ENCODE data around the gene GPC6.
"Not testable (repeated sequence)": the region's sequence is repeated elsewhere in the genome, so short reads cannot be mapped to it uniquely, and the experiment has no call there.

GPC6 gene

DNA sequence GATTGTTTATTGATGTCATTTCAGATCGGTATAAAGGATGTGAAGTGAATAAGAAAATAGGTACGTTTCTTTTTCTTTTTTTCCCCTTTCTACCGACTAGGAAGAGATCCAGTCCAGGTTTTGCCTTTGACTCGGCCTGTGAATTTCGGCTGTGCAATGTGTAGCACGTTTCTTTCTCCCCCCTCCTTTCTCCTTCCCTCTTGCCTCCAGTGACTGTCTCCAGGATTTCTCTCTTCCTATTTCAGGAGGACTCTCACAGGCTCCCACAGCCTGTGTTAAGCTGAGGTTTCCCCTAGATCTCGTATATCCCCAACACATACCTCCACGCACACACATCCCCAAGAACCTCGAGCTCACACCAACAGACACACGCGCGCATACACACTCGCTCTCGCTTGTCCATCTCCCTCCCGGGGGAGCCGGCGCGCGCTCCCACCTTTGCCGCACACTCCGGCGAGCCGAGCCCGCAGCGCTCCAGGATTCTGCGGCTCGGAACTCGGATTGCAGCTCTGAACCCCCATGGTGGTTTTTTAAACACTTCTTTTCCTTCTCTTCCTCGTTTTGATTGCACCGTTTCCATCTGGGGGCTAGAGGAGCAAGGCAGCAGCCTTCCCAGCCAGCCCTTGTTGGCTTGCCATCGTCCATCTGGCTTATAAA lies at the start of gene GPC6:
TSS of gene GPC6 (plus strand) at position 185 of the 657 bp plus-strand sequence.
- DNase-seq: no peak

- DNase-seq: no peak
These were observed 46.1 kb upstream of the GPC6 start for GRCh38 chr13:93180356-93180969.

DNA sequence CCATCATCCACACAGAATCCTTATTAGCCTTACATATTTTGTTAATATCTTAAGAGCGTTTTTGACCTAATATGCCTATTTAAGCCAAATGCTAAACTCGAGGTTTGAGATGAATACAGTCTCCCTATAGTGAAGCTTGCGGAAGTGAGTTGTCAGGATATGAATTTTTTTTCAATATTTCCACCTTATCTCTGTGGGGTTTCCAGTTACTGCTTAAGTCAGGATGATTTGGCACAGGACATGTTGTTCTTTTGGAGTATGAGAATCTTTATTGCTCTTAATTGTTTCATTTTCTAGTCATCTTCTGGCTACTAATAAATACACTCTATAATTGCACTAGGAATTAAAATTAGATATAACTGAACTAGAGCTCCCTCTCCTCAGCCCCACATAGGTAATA lies 44.2 kb upstream of the GPC6 start:
- DNase-seq: no peak

DNA sequence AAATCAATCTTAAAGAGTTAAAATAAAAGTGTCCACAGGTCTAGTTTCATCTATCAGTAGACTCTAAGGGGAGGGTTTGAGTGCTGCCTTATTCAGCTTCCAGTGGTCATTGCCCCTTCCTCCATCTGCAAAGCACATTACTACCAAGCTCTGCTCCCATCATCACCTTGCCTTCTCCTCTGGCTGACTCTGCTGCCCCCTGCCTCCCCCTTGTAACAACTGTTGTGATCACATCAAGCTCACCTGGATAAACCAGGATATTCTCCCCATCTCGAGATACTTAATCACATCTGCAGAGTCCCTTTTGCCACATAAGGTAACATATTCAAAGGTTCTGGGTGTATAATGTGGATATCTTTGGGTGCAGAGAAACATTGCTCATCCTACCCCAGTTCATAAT lies 43.3 kb upstream of the GPC6 start:
- DNase-seq: no peak

DNA sequence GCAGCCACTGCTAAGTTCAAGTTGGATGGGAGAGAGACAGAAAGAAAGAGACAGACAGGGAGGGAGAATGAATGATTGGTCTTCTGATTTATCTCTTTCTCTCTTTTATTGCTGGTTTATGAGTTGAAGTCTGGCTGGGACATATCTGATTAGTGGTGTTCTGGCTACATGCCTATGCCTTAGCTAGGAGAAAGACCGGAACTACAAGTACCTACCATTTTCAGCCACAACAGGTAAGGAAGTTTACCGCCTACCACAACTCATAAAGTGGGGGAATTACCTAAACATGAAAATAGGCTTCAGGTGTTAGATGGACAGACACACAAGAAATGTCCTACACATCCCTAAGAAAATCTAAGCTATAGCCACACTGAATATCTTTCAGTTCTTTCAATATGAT lies 36.6 kb upstream of the GPC6 start:
- DNase-seq: no peak

DNA sequence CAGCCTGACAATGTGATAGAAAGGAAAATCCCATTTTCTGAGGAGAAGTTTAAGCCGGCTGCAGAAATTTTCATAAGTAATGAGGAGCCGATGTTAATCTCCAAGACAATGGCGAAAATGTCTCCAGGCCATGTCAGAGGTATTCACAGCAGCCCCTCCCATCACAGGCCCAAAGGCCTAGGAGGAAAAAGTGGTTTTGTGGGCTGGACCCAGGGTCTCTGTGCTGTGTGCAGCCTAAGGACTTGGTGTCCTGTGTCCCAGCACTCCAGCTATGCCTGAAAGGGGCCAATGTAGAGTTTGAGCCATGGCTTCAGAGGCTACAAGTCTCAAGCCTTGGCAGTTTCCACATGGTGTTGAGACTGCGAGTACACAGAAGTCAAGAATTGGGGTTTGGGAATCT lies 32.9 kb upstream of the GPC6 start:
- DNase-seq: no peak

DNA sequence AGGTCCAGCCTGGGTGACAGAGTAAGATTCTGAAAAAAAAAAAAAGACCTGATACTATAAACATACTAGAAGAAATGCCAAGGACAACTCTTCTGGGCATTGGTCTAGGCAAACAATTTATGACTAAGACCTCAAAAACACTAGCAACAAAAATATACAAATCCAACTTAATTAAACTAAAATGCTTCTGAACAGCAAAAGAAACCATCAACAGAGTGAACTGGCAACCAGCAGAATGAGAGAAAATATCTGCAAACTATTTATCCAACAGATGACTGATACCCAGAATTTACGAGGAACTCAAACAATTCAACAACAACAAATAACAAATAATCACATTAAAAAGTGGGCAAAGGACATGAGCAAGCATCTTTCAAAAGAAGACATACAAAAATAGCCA lies 26.8 kb upstream of the GPC6 start:
- DNase-seq: no peak

DNA sequence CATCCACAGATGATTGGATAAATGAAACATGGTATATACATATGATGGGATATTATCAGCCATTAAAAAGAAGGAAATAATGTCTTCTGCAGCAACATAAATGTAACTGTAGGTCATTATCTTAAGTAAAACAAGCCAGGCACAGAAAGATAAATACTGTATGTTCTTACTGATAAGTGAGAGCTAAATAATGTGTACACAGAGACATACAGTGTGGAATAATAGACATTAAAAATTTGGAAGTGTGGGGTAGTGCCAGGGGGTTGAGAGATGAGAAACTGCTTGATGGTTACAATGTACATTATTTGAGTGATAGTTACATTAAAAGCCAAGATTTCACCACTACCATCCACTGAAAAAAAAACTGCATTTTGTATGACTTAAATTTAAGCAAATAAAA lies 26.0 kb upstream of the GPC6 start:
- DNase-seq: no peak

DNA sequence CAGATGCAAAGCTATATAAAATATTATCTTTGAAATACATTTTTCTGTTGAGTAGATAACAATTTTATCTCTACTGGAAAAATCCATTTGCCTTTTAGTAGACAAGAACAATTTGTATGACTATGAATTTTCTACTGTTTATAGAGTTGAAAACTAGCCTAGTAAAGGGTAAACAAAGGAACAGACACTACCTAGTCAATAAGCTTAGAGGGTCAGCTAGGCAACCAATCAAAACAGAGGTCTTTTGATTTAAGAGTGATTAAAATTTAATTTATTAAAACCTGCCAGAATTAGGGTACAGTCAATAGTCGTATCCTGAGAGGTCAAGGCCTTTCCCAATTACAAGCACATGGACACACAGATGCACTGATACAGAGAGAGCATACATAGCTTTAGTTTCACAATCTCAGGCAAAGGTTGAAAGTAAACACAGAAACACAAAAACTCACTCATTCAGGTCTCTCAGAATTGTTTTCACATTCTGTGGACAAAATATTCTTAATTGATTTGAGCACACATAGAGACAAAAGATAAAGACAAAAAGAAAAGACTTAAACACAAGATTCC lies 24.5 kb upstream of the GPC6 start:
- no peak for DNase-seq

DNA sequence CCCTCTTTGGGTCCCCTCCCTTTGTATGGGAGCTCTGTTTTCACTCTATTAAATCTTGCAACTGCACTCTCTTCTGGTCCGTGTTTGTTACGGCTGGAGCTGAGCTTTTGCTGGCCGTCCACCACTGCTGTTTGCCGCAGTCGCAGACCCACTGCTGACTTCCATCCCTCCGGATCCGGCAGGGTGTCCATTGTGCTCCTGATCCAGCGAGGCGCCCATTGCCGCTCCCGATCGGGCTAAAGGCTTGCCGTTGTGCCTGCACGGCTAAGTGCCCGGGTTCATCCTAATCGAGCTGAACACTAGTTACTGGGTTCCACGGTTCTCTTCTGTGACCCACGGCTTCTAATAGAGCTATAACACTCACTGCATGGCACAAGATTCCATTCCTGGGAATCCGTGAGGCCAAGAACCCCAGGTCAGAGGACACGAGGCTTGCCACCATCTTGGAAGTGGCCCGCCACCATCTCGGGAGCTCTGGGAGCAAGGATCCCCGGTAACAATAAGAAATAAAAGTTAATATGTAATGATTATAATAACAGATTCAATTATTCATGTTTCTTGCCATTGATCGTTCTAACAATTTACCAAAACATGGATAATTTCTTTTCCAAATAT lies 19.7 kb upstream of the GPC6 start:
- DNase-seq: not testable (repeated sequence)

DNA sequence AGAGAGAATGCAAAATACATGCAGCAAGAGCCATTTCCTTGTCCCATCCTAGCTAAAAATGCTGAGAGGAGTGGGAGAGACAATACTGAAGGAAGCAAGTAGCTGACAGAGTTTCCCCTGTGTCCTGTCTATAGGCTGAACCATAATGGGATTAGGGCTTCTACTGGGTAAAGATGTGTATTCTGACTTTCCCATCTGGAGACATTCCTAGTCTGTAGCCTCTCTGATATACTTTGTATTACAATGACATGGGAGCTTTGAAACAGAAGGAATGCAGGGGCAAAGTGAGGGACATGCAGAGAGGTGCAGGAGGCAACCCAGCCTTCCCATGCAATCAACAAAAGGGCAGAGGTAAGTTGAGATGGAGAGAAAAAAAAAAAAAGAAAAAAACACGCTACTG lies 10.5 kb upstream of the GPC6 start:
- no peak for DNase-seq

GRCh38 chr13:93217721-93218261 lies 8.8 kb upstream of the GPC6 start:
- no peak for DNase-seq

DNA sequence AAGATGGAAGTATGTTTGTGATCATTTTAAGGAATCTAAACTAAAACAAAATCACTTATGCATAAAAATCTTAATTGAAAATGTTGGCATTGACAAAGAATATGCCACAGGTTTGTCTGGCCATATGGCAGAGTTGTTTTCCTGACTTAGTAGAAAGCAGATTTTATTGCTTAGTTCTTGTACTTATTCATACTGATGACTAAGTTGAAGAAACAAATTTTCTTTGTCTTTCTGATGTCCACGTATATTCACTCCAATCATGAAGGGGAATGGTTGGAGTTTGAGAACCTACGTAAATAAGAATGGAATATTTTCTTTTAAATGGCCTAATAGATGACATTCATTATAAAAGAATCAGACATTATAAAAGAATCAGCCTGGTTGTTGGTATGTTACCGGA lies 8.0 kb upstream of the GPC6 start:
- no peak for DNase-seq

DNA sequence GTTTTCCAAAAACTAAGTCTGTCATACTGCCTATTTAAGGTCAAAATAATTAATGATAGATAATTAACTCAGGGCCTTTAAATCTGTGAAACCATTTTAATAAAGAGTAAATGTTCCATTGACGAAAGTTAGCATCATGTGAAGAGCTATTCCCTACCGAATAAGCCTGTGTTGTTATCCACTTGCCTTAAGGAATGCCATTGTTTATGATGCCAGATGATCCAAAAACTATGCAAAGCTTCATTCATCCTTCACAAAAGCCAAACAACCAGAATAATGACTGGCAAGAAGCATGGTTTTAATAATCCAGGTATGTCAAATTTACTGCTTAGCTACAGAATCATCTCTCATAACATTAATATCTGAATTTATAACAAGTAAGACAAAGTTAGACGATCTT lies 6.5 kb upstream of the GPC6 start:
- no peak for DNase-seq

- no peak for DNase-seq
These were observed 3.6 kb upstream of the GPC6 start for GRCh38 chr13:93222976-93223375.

DNA sequence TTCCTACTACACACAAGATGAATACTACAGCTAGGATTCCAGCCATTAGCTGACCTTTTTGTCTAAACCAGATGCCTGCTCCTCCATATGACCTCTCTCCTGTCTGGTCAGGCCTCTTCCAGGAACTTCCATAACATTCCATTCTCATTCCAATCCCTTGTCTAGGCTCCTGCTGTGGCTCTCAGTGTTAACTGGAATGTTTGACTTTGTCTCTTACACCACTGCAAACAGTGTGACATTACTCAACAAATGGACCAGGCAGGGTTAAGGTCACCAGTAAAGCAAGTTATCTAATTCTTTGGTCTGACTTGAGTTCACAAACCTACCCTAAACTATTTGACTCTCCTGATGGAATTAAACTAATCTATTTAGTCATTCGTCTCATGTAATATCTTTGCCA lies 2.1 kb upstream of the GPC6 start:
- no peak for DNase-seq

DNA sequence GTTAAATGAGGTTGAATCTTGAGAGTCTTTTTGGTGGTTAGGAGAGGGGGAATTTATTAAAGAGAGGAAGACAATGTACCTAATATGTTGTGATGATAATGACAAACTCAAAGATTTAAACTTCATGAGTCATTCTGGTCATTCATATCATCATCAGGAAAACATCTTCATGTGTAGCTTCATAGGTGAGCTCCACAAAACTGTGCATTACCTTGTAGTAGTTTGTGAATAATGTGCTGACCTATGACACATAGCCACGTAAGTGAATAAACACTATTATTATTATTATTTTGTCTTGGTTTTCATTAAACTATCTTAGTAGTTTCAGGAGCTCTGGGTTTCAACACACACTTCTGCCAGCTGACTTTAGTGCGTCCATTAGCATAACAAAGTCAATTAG lies 997 bp upstream of the GPC6 start:
- DNase-seq: no peak

DNA sequence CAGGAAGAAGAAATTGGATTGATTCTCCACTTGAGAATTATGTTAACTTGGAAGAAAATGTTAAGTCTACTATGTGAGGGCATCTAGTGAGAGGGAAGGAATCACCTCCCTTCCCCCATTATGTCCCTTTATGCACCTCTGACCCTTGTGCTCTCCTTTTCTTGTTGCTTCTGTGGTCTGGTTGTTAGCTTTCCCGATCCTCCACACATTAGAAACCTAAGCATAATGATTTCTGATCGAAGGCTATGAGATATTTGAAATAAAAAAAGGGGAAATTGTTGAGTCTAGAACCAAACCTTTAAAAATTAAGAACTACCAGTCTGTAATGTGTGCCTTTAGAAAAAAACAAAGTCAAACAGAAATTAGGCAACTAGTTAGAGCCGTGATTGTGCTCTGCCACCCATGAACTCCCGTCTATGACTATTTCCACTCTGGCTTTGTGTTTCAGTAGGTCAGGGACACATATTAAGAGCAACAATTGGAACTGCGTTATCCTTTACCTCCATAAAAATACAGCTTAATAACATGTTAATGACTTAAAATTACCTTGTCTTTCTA lies 463 bp upstream of the GPC6 start:
- no peak for DNase-seq

GRCh38 chr13:93227280-93227877 lies 772 bp downstream of the GPC6 start:
- no peak for DNase-seq

GRCh38 chr13:93227878-93228642 lies 1.5 kb downstream of the GPC6 start:
- DNase-seq: no peak

- no peak for DNase-seq
These were observed 2.0 kb downstream of the GPC6 start for GRCh38 chr13:93228643-93228937.

DNA sequence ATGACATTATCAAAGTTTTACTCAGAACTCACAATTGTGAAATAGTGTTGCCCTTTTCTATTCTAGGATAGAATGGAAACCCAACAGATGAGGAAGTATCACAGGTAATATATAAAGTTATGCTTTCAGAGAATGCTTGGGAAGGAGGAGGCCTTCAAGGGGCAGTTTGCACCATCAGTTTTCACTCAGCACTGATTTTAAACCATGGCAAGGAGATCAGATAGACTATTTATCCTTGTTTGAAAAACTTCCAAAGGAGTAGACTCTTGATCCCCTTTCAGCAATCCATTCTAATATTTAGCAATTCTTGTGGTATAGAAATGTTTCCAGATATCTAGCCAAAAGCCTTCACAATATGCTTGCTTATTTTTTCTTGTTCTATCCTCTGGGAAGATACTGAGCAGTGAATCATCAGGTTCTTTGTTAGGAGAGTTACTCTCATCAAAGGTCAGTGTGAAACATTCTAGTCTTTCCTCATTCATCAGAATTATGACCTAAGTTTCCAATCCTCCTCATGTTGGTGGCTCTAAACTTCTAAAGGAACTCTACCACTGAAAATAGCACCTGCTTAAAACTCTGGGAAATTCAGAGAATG lies 3.8 kb downstream of the GPC6 start:
- DNase-seq: no peak
